D341Med (cell line): ENCODE data around the gene SLC16A1.
"Not testable (repeated sequence)": the region's sequence is repeated elsewhere in the genome, so short reads cannot be mapped to it uniquely, and the experiment has no call there.

ENCODE experiments used
- DNase-seq: peaks from one replicate; pipeline ENCODE4 v3.0.0; 2012; ENCODE audit warnings: low spot score

Gene SLC16A1

DNA sequence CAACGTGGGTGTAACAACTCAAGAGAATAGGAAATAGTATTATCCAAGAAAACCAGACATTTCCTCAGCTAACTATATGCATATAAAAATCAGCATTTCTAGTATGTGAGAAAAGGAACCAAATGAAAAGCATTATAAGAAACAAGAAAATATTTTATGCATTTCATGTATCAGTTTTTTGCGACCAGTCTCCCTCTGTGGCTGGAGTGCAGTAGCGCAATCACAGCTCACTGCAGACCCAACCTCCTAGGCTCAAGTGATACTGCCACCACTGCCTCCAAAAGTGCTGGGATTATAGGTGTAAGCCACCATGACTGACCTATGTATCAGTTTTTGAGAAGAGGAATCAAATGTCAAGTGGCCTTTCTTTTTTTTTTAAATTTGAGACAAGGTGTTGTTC is 31.0 kb downstream of the SLC16A1 start:
- DNase-seq: no peak

GRCh38 chr1:112923959-112924349 is 32.0 kb downstream of the SLC16A1 start:
- DNase-seq: no peak

GRCh38 chr1:112923234-112923958 is 32.6 kb downstream of the SLC16A1 start:
- no peak for DNase-seq

GRCh38 chr1:112911506-112912220 is 44.3 kb downstream of the SLC16A1 start:
- no peak for DNase-seq

DNA sequence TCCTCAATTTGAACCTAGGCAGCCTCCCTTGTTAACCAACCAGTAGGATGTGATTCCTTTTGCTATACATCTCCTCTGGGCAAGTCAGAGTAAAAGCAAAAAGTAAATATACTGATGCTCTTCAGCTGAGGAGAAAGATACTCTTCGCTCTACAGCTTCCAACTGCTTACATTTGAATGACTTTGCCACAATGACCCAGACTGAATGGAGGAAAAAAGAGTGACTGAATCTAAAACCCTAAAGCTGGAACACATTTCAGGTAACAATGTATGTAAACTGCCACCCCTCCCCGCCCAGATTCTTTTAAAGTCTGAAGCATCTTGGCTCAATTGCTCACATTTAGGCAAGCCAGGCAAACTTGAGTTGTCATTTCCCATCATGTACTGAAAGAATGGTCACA is 46.1 kb downstream of the SLC16A1 start:
- no peak for DNase-seq

GRCh38 chr1:112906150-112906698 is 49.8 kb downstream of the SLC16A1 start:
- no peak for DNase-seq

DNA sequence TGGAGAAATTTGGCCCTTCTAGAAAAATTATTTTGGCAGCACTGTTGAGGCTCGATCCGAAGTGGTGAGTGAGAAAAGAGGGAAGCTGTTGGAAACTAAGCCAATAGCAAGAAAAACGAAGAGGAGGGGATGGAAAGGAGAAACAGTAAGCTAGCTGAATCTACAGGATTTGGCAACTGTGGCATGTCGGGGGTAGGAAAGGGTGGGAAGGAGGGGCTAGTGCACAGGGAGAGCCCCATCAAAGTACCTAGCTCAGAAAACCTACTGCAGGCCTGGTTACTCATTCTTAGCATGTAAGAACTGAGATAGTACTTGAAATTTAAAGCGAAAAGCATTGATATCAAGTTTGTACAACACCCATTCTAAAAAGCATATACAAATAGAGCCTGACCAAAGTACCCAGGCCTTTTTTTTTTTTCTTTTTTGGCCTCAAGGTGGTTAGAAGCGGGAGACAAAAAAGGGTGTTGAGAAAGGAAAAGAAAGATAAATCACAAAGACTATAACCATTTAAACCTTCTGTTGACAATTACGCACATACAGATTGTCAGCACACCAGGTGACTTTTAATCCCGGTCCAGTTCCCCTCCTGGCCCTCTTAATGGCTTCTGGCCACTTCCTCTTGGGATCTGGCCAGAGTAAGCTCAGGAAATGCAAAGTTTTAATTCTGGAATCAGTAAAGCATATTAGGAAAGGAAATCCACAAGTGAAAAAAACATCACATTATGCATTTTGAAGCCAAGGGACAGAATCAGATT is 50.4 kb downstream of the SLC16A1 start:
- no peak for DNase-seq

DNA sequence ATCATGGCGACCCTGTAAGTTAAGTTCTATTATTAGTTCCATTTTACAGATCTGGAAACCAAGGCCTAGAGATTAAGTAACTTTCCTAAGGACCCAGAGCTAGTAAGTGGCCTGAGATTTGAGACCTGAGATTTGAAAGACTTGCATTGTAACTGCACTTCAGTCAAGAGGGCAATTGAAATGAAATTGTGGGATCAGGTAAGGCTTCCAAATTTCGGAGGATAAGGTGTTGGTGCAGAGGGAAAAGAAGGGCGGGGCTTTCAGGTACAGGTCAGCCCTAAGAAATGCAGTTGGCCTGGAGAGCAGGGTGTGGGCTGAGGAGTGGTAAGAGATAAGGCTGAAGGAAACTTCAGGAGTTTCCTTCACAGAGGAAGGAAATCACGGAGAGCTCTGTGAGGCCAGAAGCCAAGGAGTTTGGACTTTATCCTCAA is 51.1 kb downstream of the SLC16A1 start:
- DNase-seq: no peak

DNA sequence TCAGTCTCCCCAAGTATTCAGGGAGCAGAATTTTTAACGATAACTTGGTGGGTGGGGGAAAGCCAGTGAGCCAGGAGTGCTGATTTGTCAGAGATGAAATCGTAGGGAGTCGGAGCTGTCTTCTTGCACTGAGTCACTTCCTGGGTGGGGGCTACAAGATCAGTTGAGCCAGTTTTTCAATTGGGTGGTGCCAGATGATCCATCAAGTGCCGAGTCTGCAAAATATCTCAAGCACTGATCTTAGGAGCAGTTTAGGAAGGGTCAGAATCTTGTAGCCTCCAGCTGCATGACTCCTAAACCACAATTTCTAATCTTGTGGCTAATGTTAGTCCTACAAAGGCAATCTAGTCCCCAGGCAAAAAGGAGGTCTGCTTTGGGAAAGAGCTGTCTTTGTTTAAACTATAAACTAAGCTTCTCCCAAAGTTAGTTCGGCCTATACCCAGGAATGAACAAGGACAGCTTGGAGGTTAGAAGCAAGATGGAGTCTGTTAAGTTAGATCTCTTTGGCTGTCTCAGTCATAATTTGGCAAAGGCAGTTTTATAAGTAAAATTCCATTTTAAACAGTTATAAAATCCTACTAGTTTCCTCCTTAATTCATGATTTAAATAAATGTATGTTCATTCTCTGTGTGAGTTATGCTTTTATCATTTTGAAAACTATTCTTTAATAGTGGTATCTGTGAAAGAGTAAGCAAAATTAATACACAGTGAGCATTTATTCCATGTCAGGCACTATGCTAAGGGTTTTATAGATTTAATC is 51.7 kb downstream of the SLC16A1 start:
- DNase-seq: no peak

DNA sequence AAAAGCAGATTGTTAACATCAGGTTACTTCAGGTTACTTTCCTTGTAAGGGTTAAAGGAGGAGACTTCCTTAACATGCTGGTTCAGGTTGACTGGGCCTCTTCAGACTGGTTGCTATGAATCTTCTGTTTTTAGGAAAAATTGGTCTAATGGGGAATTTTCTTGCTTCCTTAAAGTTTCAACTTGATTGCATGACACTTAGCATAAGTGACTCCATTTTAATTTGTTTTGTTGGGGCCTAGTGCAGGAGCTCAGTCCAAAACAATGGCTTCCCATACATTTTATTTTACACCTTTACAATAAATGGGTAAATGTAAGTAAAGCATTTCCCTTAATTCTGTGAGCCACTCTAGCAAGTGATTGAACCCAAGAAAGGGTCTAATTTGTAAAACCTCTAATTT is 53.8 kb downstream of the SLC16A1 start:
- DNase-seq: no peak

DNA sequence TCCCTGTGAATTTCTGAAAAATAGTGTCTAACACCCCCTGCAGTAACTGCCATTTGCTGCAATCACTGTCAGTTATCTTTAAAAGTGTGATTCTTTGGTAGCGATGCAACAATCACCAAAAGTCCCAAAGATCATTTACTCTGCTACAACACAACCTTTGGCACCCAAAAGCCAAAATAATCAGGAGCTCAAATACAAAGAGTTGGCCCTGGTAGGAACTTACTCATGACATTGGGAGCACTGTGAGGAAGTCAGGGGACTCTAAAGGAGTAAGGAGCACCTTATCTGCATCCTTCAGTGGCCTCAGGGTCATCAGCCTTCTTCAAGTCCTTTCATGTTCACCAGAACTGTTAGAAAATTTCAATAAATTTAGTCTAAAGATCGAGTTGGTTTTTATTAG is 54.6 kb downstream of the SLC16A1 start:
- no peak for DNase-seq

DNA sequence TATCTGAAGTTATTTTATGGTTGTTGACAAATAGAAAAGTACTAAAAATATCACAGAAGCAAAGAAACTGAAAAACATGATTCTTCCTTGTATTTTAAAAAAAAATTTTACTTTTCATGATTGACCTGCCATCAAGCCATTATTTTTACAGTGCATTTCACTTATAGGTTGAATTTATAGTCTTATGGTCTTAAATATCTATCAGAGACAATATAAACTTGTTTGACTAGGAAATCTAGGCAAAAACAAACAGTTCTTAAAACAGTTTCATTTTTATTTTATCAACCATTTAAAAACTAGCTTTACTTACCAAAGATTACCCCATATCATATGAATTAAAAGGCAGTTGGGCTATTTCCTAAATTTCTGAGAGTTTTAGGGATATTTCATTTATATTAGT is 59.2 kb downstream of the SLC16A1 start:
- no peak for DNase-seq

- no peak for DNase-seq
Observed at GRCh38 chr1:112894561-112895011, 61.4 kb downstream of the SLC16A1 start.

GRCh38 chr1:112894010-112894292 is 62.0 kb downstream of the SLC16A1 start:
- no peak for DNase-seq

DNA sequence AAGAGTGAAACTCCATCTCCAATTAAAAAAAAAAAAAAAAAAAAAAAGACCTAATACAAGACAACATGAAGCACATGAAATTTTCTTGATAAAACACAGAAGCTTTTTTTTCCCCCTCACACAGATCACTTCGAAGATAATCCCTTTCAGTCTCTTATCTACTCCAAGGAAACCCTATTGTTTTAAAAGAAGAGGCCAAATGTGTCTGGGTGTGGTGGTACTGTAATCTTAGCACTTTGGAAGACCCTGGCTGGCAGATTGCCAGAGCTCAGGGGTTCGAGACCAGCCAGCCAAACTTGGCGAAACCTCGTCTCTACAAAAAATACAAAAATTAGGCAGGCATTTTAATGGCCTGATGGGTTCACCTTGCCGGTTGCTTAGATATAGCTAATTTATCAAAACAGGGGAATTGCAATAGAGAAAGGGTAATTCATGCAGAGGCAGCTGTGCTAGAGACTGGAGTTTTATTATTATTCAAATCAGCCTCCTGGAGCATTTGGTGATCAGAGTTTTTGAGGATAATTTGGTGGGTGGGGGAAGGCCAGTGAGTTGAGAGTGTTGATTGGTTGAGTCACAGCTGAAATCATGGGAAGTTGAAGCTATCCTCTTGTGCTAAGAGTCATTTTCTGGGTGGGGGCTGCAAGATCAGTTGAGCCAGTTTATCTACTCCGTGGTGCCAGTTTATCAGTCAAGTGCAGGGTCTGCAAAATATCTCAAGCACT is 62.5 kb downstream of the SLC16A1 start:
- DNase-seq: no peak

DNA sequence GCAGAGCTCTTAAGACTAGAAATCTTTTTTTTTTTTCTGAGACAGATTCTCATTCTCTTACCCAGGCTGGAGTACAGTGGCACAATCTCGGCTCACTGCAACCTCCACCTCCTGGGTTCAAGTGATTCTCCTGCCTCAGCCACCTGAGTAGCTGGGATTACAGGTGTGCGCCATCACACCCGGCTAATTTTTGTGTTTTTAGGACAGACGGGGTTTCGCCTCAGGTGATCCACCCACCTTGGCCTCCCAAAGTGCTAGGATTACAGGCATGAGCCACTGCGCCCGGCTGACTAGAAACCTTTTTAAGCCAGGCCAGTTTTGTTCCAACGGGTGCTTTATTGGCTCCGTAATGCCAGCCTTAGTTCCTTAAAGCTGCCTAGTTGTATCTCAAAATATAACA is 66.1 kb downstream of the SLC16A1 start:
- not testable (repeated sequence) for DNase-seq

GRCh38 chr1:112889052-112889768 is 66.8 kb downstream of the SLC16A1 start:
- no peak for DNase-seq

DNA sequence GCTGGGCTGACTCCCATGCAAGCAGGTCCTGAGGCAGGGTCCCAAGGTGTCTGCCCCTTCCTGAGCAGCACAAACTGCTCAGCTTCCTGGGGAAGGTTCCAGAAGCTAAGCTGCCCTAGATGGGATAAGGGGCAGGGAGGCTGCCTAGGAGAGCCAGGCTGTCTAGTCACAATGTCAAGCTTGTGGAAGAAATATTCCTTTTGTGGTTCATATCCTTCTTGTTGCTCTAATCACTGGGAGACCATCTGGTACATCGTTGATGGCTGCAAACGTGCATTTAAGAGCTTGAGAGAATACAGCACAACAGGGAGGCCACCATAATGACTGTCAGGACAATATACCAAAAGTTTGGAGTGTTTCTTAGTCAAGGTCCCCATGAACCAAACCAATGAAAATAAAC is 67.4 kb downstream of the SLC16A1 start:
- DNase-seq: no peak

- no peak for DNase-seq
Observed at GRCh38 chr1:112887599-112888283, 68.3 kb downstream of the SLC16A1 start.

GRCh38 chr1:112884996-112885395 is 71.0 kb downstream of the SLC16A1 start:
- not testable (repeated sequence) for DNase-seq
